K562 (cell line): ENCODE measurements around the gene C1QTNF5. TPM values are rescaled to one million over a fixed set of nuclear protein-coding genes. Genes with fewer than 3 reads are reported as not detected.
A peak's percentile ranks its signal among the peaks of the same experiment; 100 is the strongest.

Experiments used
- TBP ChIP-seq: optimal IDR thresholded peaks from 2 replicates; pipeline ENCODE3; 2011; ENCODE audit warnings: low read depth, low read length, improper control_type of control experiment
- UBTF ChIP-seq, 2 experiments: IDR thresholded peaks; 2 replicates each; pipeline ENCODE4 v1.6.1; 2012; ENCODE audit warnings: improper control_type of control experiment in 2 of 2, low read depth in 2 of 2, low read length in 2 of 2, borderline replicate concordance in 1 of 2
- ZBTB40 ChIP-seq, 2 experiments: fragments of 450-650 bp in 1 of 2; sonication (generic) in 1 of 2; formaldehyde crosslinking in 1 of 2; IDR thresholded peaks; 2 replicates each; pipeline versions ENCODE4 v1.7.1 to v1.9.0; 2016 to 2022; ENCODE audit warnings: inconsistent platforms in 1 of 2, mild to moderate bottlenecking in 1 of 2, missing genetic modification reagents in 1 of 2
- ZMIZ1 ChIP-seq, 2 experiments: fragments of 150-350 bp in 1 of 2; IDR thresholded peaks; 2 replicates each; pipeline ENCODE4 v1.6.1; 2012 to 2016; ENCODE audit warnings: low read depth in 2 of 2, low read length in 2 of 2, mild to moderate bottlenecking in 1 of 2, moderate library complexity in 1 of 2
- ZNF512 ChIP-seq: IDR thresholded peaks from 2 replicates; pipeline ENCODE4 v1.6.1; 2016; ENCODE audit warnings: missing genetic modification characterization, missing compliant biosample characterization
- ZNF655 ChIP-seq: fragments of 250-450 bp; sonication (Bioruptor Pico); IDR thresholded peaks from 2 replicates; pipeline ENCODE4 v1.5.0; 2021
- polyA plus RNA-seq, 8 experiments: library from polyadenylated mRNA; depleted of rRNA in 4 of 8; stranded (reverse) in 5 of 8; unstranded in 3 of 8; fragments of >200 nt; fragmentation: Nextera tagmentation in 2 of 8; fragmentation: Illumina TruSeq in 1 of 8; extraction: Ambion mirVana in 2 of 8; extraction: Trizol in 1 of 8; gene quantifications; 2 replicates each; pipeline versions ENCODE4 v1.2.1 to v1.2.3, GENCODE V29; 2011 to 2014; ENCODE audit warnings: inconsistent platforms in 1 of 8, missing spikeins in 1 of 8
- total RNA-seq, 7 experiments: library from RNA; depleted of rRNA in 6 of 7; stranded (reverse); fragments of >200 nt in 6 of 7; fragmentation: Illumina TruSeq in 2 of 7; extraction: Trizol in 2 of 7; gene quantifications; 2 replicates each; pipeline versions ENCODE4 v1.2.1 to v1.2.3, GENCODE V29; 2011 to 2021; ENCODE audit warnings: low replicate concordance in 1 of 7

The C1QTNF5 gene
- total and polyA plus RNA-seq, 9 of the 15 experiments (the other 6 are each of a cell fraction or from before 2014, with no cell fraction given) = 0.07 to 0.76 (median 0.24) TPM; not detected in 1

- TF ChIP-seq UBTF (IDR thresholded peaks at IDR 0.05; ENCODE audit: borderline replicate concordance in 1 of 2, low read depth in 2 of 2, low read length in 2 of 2) (peak in 1 of 2 experiments; percentile 59; a peak in 1 of 4 replicates), ZNF655 (no peak), ZNF512 (tag) (no peak), ZBTB40 (IDR thresholded peaks at IDR 0.05) (no peak), ZBTB40 (CRISPR knock-in tag; IDR thresholded peaks at IDR 0.05) (no peak), ZMIZ1 (IDR thresholded peaks at IDR 0.05; ENCODE audit: low read depth in 2 of 2, low read length in 2 of 2) (no peak), TBP (peak; percentile 33)
Observed at GRCh38 chr11:119363851-119364590, 23.3 kb upstream of the C1QTNF5 start (continued).
